WTC11 (cell line): ENCODE data around the gene FNDC3B. TPM values are rescaled to one million over a fixed set of nuclear protein-coding genes. Genes with fewer than 3 reads are reported as not detected.

Source experiments
- ATAC-seq: fragments of 200-7000 bp; cut with Tn5 transposase; 2 replicates; pipeline ENCODE4 v1.10.0; 2021; ENCODE audit warnings: mild to moderate bottlenecking, moderate library complexity
- CTCF ChIA-PET: fragments of 300-600 bp; sonication (Branson Sonifier 250); formaldehyde crosslinking; loops from one replicate; lab custom pipeline; 2021; ENCODE audit warnings: antibody characterized with exemption; lab: Charles Lee
- POLR2A ChIA-PET: fragments of 350-600 bp; sonication (Branson Sonifier 250); formaldehyde crosslinking; loops from one replicate; lab custom pipeline; 2021; ENCODE audit warnings: antibody characterized with exemption; lab: Charles Lee
- DNase-seq: peaks from one replicate; pipeline ENCODE4 v3.0.0; 2021; ENCODE audit warnings: low spot score
- H3K27ac Mint-ChIP-seq: 2 replicates; pipeline ENCODE4 v1.8.0; 2021; ENCODE audit warnings: mixed read lengths
- H3K27me3 Mint-ChIP-seq: 2 replicates; pipeline ENCODE4 v1.8.0; 2021; ENCODE audit warnings: low read depth, mild to moderate bottlenecking, moderate library complexity, mixed read lengths
- H3K36me3 Mint-ChIP-seq: 2 replicates; pipeline ENCODE4 v1.8.0; 2021; ENCODE audit warnings: mixed read lengths
- H3K4me1 Mint-ChIP-seq: 2 replicates; pipeline ENCODE4 v1.8.0; 2022; ENCODE audit warnings: mixed read lengths
- H3K4me3 Mint-ChIP-seq: 2 replicates; pipeline ENCODE4 v1.8.0; 2021; ENCODE audit warnings: mild to moderate bottlenecking, moderate library complexity, mixed read lengths
- H3K9me3 Mint-ChIP-seq: 2 replicates; pipeline ENCODE4 v1.8.0; 2021; ENCODE audit warnings: mixed read lengths
- ATF3 ChIP-seq: sonication (generic); formaldehyde crosslinking; conservative IDR thresholded peaks from 2 replicates; pipeline ENCODE4 v1.8.1; 2022; ENCODE audit warnings: mild to moderate bottlenecking, missing genetic modification reagents
- CREM ChIP-seq: sonication (generic); formaldehyde crosslinking; IDR thresholded peaks from 2 replicates; pipeline ENCODE4 v1.8.1; 2022; ENCODE audit warnings: mild to moderate bottlenecking, missing genetic modification reagents, moderate library complexity
- EMX1 ChIP-seq: fragments of 250-450 bp; sonication (Bioruptor Pico); IDR thresholded peaks from 2 replicates; pipeline ENCODE4 v1.8.0; 2021; ENCODE audit warnings: mild to moderate bottlenecking
- FOXJ3 ChIP-seq: sonication (generic); formaldehyde crosslinking; IDR thresholded peaks from 2 replicates; pipeline ENCODE4 v1.9.0; 2021; ENCODE audit warnings: missing genetic modification reagents, mild to moderate bottlenecking, borderline replicate concordance
- FOXP4 ChIP-seq: sonication (generic); formaldehyde crosslinking; IDR thresholded peaks from 2 replicates; pipeline ENCODE4 v1.8.0; 2022; ENCODE audit warnings: mild to moderate bottlenecking, missing genetic modification reagents
- KAT7 ChIP-seq: sonication (generic); formaldehyde crosslinking; IDR thresholded peaks from 2 replicates; pipeline ENCODE4 v1.8.1; 2023; ENCODE audit warnings: missing genetic modification reagents, mild to moderate bottlenecking, borderline replicate concordance
- NR3C1 ChIP-seq: sonication (generic); formaldehyde crosslinking; conservative IDR thresholded peaks from 2 replicates; pipeline ENCODE4 v1.8.1; 2023; ENCODE audit warnings: low read depth, mild to moderate bottlenecking, missing genetic modification reagents
- SMAD4 ChIP-seq: sonication (generic); formaldehyde crosslinking; IDR thresholded peaks from 2 replicates; pipeline ENCODE4 v1.8.0; 2022; ENCODE audit warnings: mild to moderate bottlenecking, missing genetic modification reagents
- USF2 ChIP-seq: sonication (generic); formaldehyde crosslinking; IDR thresholded peaks from 2 replicates; pipeline ENCODE4 v1.8.1; 2023; ENCODE audit warnings: mild to moderate bottlenecking, missing genetic modification reagents, moderate library complexity
- ZMAT4 ChIP-seq: fragments of 250-450 bp; sonication (Bioruptor Pico); IDR thresholded peaks from 2 replicates; pipeline ENCODE4 v1.9.0; 2021; ENCODE audit warnings: mild to moderate bottlenecking
- ZNF281 ChIP-seq: sonication (generic); formaldehyde crosslinking; IDR thresholded peaks from 2 replicates; pipeline ENCODE4 v1.8.0; 2023; ENCODE audit warnings: mild to moderate bottlenecking, missing genetic modification reagents
- ZNF425 ChIP-seq: fragments of 250-450 bp; sonication (Bioruptor Pico); conservative IDR thresholded peaks from 2 replicates; pipeline ENCODE4 v1.9.0; 2021; ENCODE audit warnings: mild to moderate bottlenecking
- total RNA-seq: library from RNA; stranded (reverse); gene quantifications from 3 replicates; pipeline ENCODE4 v1.2.3, GENCODE V29; 2021

FNDC3B gene
- total RNA-seq, 1 experiment from 2014 or later: 42.8 TPM

GRCh38 chr3:172262991-172263608 lies 223.7 kb downstream of the FNDC3B start:
- DNase-seq (no peak), ATAC-seq (no peak)
- peaks cover 12% of the 10 kb centered on the region for H3K36me3 Mint-ChIP-seq
- H3K27ac Mint-ChIP-seq: no peak overlapping the region
- no peaks in the 10 kb centered on the region for H3K27me3 Mint-ChIP-seq
- CTCF ChIA-PET: interaction anchor here (0.6 kb wide), 1 partner anchor 1041 kb away, joined by 3 read pairs; no protein-coding TSS in a partner anchor
- H3K4me1 Mint-ChIP-seq: peaks cover 56% of the 10 kb centered on the region
- TF ChIP-seq ATF3 (CRISPR knock-in tag) (no peak), EMX1 (CRISPR knock-in tag) (no peak), NR3C1 (CRISPR knock-in tag) (no peak), ZNF425 (CRISPR knock-in tag) (no peak), FOXJ3 (CRISPR knock-in tag) (no peak), SMAD4 (CRISPR knock-in tag) (no peak), USF2 (CRISPR knock-in tag) (no peak)
- peaks cover 4% of the 10 kb centered on the region for H3K9me3 Mint-ChIP-seq
- POLR2A ChIA-PET: interaction anchor here (0.6 kb wide), 2 partner anchors 15 to 330 kb away, joined by 4 to 5 read pairs; no protein-coding TSS in a partner anchor
- no peak overlapping the region for H3K4me3 Mint-ChIP-seq

- no peak for DNase-seq
- H3K27me3 Mint-ChIP-seq: no peaks in the 10 kb centered on the region
- ATAC-seq: no peak
- ChIA-PET CTCF (no interaction called here), POLR2A (no interaction called here)
- TF ChIP-seq ZNF281 (CRISPR knock-in tag) (no peak), KAT7 (CRISPR knock-in tag) (no peak), CREM (no peak), FOXP4 (CRISPR knock-in tag) (no peak), ZMAT4 (CRISPR knock-in tag) (no peak)
- peaks cover 4% of the 10 kb centered on the region for H3K9me3 Mint-ChIP-seq
- no peak overlapping the region for H3K27ac Mint-ChIP-seq
- H3K4me1 Mint-ChIP-seq: peaks cover 47% of the 10 kb centered on the region
- H3K4me3 Mint-ChIP-seq: no peak overlapping the region
- H3K36me3 Mint-ChIP-seq: peaks cover 14% of the 10 kb centered on the region
Measured at GRCh38 chr3:172263781-172264486, 224.6 kb downstream of the FNDC3B start.
